Thymus (tissue), 11 donors: ENCODE results near the gene PIP5K1A. TPM values are rescaled to one million over a fixed set of nuclear protein-coding genes. Genes with fewer than 3 reads are reported as not detected.

ENCODE experiments used
- DNase-seq, 9 donors: peaks; one replicate each; pipeline ENCODE4 v3.0.0-alpha.2; 2013; ENCODE audit warnings: low spot score in 9 of 9, low read depth in 6 of 9, missing footprints in 1 of 9
- H3K27ac ChIP-seq, 2 donors: one replicate each; pipeline ENCODE4 v1.5.1; 2013; ENCODE audit warnings: control low read depth in 1 of 2, low read depth in 1 of 2, low read length in 1 of 2, mild to moderate bottlenecking in 1 of 2, moderate library complexity in 1 of 2
- H3K27me3 ChIP-seq, 2 donors: one replicate each; pipeline ENCODE4 v1.5.1; 2013; ENCODE audit warnings: low read length in 1 of 2; ENCODE audit not compliant: control insufficient read depth in 2 of 2, insufficient read depth in 1 of 2
- H3K36me3 ChIP-seq, 2 donors: one replicate each; pipeline ENCODE4 v1.5.1; 2013; ENCODE audit warnings: low read length in 1 of 2, mild to moderate bottlenecking in 1 of 2, moderate library complexity in 1 of 2; ENCODE audit not compliant: control insufficient read depth in 2 of 2, insufficient read depth in 2 of 2
- H3K4me1 ChIP-seq, 2 donors: one replicate each; pipeline ENCODE4 v1.5.1; 2013; ENCODE audit warnings: low read length in 2 of 2; ENCODE audit not compliant: control insufficient read depth in 2 of 2, insufficient read depth in 2 of 2
- H3K4me3 ChIP-seq, 2 donors: one replicate each; pipeline ENCODE4 v1.5.1; 2013; ENCODE audit warnings: low read length in 2 of 2, control low read depth in 1 of 2, mild to moderate bottlenecking in 1 of 2
- H3K9me3 ChIP-seq, 2 donors: one replicate each; pipeline ENCODE4 v1.5.1; 2013; ENCODE audit warnings: low read length in 1 of 2, mild to moderate bottlenecking in 1 of 2; ENCODE audit not compliant: control insufficient read depth in 2 of 2, insufficient read depth in 1 of 2
- WGBS: extraction: QIAGEN DNeasy Blood & Tissue Kit; methylation state at CpG from one replicate; pipeline ENCODE4 v1.1.7; 2013; 5-methylcytosine and 5-hydroxymethylcytosine counted together
- polyA plus RNA-seq: library from polyadenylated mRNA; stranded (reverse); fragments of 200-250 nt; gene quantifications from one replicate; pipeline ENCODE4 v1.2.3, GENCODE V29; 2013
- total RNA-seq: library from RNA; stranded (reverse); fragments of 120-200 nt; gene quantifications from one replicate; pipeline ENCODE4 v1.2.4, GENCODE V29; 2013
- donor health status: healthy.

The PIP5K1A gene
- total and polyA plus RNA-seq, 2 donors = 29.8 to 30.7 TPM

- peaks cover 35 to 44% of the 10 kb centered on the region in 2 donors for H3K36me3 ChIP-seq
- 40% methylated on average over 15 of the region's 15 CpGs for WGBS
- DNase-seq = no peak
These were observed 33.0 kb upstream of the PIP5K1A start for GRCh38 chr1:151165281-151165737.

DNA sequence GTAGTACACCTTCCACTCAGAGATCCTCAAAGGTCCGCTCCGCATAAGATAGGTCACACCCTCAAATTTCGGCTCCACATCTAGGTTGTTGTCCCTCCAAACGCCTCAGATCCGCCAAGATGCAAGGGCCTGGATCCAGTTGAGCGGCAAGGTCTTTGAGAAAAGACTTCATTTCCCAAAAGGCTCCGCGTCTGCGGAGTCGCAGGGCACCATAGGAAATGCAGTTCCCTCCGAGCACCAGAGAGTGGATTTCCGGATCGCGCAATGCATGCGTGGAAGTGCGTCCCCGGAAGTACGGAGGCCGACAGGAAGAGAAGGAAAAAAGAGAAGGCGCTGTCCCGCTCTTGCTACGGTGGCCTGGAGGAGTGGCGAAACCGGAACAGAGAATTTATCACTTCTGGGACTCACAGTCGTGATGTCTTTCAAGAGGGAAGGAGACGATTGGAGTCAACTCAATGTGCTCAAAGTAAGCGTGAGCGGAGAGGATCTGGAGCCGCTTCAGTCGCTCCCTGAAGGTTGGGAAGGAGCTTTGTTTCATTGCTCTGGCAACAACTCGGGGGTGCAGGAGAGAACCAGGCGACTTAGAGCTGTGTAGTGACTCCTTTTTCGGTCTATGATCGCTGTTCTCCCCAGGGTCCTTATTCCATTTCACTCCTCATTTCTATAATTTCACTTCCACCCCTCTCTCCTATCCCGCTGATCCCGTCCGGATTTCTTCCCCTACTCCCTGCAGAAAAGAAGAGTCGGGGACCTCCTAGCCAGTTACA is 32.4 kb upstream of the PIP5K1A start, which contains the start of the genes LYSMD1 and SCNM1:
Gene LYSMD1 (minus strand): TSS at position 165 of the 767 bp plus-strand sequence. CDS start 644 bp downstream, outside the sequence.
Gene SCNM1 (plus strand): TSS at position 407 of the 767 bp plus-strand sequence. CDS start 9 bp downstream, at position 416.
- Histone ChIP-seq H3K36me3 (peaks cover 36 to 44% of the 10 kb centered on the region in 2 donors), H3K27ac (peak within 1 kb of the TSS; percentile 81 to 85), H3K9me3 (peaks cover 0 to 7% of the 10 kb centered on the region in 2 donors), H3K4me1 (peaks cover 14 to 27% of the 10 kb centered on the region in 2 donors), H3K4me3 (peak within 1 kb of the TSS; percentile 64 to 94), H3K27me3 (no peaks in the 10 kb centered on the region)
- peak; percentile 96 to 100 (median 98) for DNase-seq
- under 1% methylated on average over 38 of the region's 38 CpGs for WGBS

More at GRCh38 chr1:151165281-151165737, 33.0 kb upstream of the PIP5K1A start:
- peak overlapping the region; percentile 64 to 94 for H3K4me3 ChIP-seq
- peak overlapping the region; percentile 6 to 81 for H3K27ac ChIP-seq
- no peaks in the 10 kb centered on the region for H3K27me3 ChIP-seq
- peaks cover 0 to 7% of the 10 kb centered on the region in 2 donors for H3K9me3 ChIP-seq
- peaks cover 14 to 27% of the 10 kb centered on the region in 2 donors for H3K4me1 ChIP-seq

GRCh38 chr1:151166505-151166956 is 31.8 kb upstream of the PIP5K1A start:
- peak overlapping the region; percentile 77 to 85 for H3K27ac ChIP-seq
- H3K9me3 ChIP-seq = peaks cover 0 to 7% of the 10 kb centered on the region in 2 donors
- H3K27me3 ChIP-seq = no peaks in the 10 kb centered on the region
- H3K4me1 ChIP-seq = peaks cover 14 to 27% of the 10 kb centered on the region in 2 donors
- peak overlapping the region; percentile 64 to 94 for H3K4me3 ChIP-seq
- WGBS = 7% methylated on average over 15 of the region's 15 CpGs
- peaks cover 37 to 45% of the 10 kb centered on the region in 2 donors for H3K36me3 ChIP-seq
- DNase-seq = no peak

GRCh38 chr1:151167116-151167515 is 31.2 kb upstream of the PIP5K1A start:
- WGBS = 94% methylated on average over 6 of the region's 6 CpGs
- Histone ChIP-seq H3K9me3 (peaks cover 0 to 7% of the 10 kb centered on the region in 2 donors), H3K27ac (no peak overlapping the region), H3K27me3 (no peaks in the 10 kb centered on the region), H3K36me3 (peaks cover 37 to 42% of the 10 kb centered on the region in 2 donors), H3K4me3 (peak overlapping the region in 1 of 2 donors; percentile 64), H3K4me1 (peaks cover 14 to 27% of the 10 kb centered on the region in 2 donors)
- no peak for DNase-seq

GRCh38 chr1:151171190-151171589 is 27.2 kb upstream of the PIP5K1A start:
- H3K4me1 ChIP-seq = peaks cover 9 to 10% of the 10 kb centered on the region in 2 donors
- WGBS = 98% methylated on average over 5 of the region's 5 CpGs
- H3K9me3 ChIP-seq = no peaks in the 10 kb centered on the region
- H3K27ac ChIP-seq = no peak overlapping the region
- no peaks in the 10 kb centered on the region for H3K27me3 ChIP-seq
- H3K36me3 ChIP-seq = peaks cover 59 to 60% of the 10 kb centered on the region in 2 donors
- H3K4me3 ChIP-seq = no peak overlapping the region
- no peak for DNase-seq

DNA sequence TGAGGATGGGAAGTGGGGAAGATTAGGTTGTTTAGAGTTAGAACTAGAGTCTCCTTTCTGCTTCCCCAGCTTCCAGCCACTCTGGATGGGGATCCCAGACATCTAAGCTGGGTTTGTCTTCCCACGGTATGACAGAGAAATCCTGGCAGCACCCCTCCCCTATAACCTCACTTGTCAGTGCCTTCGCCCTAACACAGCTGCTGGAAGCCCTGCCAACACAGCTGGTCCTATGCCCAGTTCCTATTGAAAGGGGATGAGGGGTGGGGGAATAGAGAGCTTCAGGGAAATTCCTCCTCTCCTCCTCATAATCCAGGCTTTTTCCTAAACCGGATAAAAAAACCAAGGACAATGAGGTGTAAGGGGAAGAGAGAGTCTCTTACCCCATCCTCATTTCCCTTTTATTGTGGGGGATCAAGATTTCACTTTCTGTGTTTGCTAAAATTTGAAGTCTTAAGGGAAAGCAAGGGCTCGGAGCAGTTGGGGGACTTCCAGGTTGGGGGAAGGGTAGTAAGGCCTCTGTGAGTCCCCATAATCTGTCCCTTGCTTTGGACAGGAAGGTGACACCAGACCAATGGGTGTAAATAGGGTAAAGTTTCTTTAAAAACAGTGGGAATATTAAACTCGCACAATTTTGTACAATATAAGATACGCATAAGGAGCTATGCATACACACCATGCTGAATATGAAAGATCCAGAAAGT is 23.2 kb upstream of the PIP5K1A start:
- no peak overlapping the region for H3K4me3 ChIP-seq
- H3K36me3 ChIP-seq = peaks cover 71 to 74% of the 10 kb centered on the region in 2 donors
- H3K27ac ChIP-seq = no peak overlapping the region
- no peaks in the 10 kb centered on the region for H3K27me3 ChIP-seq
- no peak for DNase-seq
- H3K4me1 ChIP-seq = no peaks in the 10 kb centered on the region
- no peaks in the 10 kb centered on the region for H3K9me3 ChIP-seq
- WGBS = 97% methylated on average over 6 of the region's 6 CpGs

GRCh38 chr1:151175863-151176262 is 22.5 kb upstream of the PIP5K1A start, which contains the start of gene TMOD4:
Gene TMOD4 (minus strand): TSS chr1:151175981. CDS start chr1:151174875, 1,106 bp downstream.
- Histone ChIP-seq H3K4me3 (no peak within 1 kb of the TSS), H3K27ac (no peak within 1 kb of the TSS), H3K4me1 (no peaks in the 10 kb centered on the region), H3K36me3 (peaks cover 70 to 74% of the 10 kb centered on the region in 2 donors), H3K27me3 (no peaks in the 10 kb centered on the region), H3K9me3 (no peaks in the 10 kb centered on the region)
- peak in 1 of 9 donors; percentile 25 for DNase-seq
- 72% methylated on average over 4 of the region's 4 CpGs for WGBS

DNA sequence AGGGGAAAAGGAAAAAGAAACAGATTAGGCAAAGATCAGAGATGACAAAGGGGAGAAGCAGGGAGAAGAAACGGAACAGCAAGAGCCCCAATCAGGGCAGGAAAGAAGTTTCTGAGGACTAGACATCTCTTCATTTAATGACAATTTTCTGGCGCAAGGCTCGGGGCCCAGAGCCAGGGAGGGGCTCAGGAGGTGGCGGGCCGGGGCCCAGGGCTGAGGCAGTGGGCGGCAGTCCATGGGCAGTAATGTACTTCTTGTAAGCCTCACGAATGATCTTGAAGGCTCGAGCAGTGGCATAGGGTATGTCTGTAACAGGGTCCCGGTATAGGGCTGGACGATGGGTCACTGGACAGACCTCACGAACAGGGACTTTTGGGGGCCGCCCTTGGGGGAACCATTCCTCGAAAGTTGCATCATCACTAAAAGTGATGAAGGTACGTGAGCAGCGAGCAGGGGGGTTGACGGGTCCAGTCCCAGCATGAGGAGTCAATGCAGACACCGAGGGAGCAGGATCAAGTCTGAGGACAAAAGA is 21.8 kb upstream of the PIP5K1A start:
- H3K4me1 ChIP-seq = no peaks in the 10 kb centered on the region
- WGBS = 98% methylated on average over 17 of the region's 17 CpGs
- H3K4me3 ChIP-seq = no peak overlapping the region
- H3K36me3 ChIP-seq = peaks cover 73 to 76% of the 10 kb centered on the region in 2 donors
- H3K27ac ChIP-seq = no peak overlapping the region
- H3K9me3 ChIP-seq = no peaks in the 10 kb centered on the region
- no peak for DNase-seq
- H3K27me3 ChIP-seq = no peaks in the 10 kb centered on the region
